Measurements from ENCODE around the gene INPP4B.

INPP4B gene

GRCh38 chr4:142285222-142285583 is 560.9 kb downstream of the INPP4B start:
- no peak for DNase-seq

DNA sequence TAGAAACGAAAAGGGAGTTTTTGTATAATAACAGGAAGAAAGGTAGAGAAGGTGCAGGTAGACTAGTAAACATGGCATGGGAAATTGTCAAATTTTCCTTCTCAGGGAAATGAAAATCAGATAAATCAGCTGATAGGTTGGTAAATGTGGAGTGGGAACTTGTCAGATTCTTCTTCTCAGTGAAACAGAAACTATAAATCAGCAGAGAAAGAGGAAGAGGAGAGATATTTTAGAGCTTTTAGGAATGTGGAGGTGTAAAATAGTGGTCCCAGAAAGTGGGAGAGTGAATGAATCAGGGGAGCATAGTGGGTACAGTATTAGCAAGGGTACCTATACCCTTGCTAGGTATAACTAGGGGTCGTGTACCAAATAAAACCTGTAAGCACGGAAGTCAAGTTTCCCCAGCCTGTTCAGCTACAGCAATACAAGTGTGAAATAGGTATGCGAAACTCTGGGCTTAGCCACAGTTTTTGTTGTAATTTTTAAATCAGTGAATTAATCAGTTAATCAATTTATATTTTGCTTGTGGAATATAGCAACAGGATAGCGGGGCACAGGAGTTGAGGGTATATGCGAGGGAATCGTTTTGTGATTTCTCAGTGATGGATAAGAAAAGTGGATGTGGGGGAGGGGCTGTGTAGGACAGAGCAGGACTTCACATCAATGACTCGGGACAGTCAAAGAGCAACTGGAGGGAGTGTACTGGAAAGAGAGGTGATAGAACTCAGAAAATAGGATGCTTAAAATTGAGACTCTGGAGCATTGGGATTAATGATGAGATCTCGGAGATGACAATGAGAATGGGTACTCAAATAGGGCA is 561.5 kb downstream of the INPP4B start:
- no peak for DNase-seq

GRCh38 chr4:142282870-142283431 is 563.1 kb downstream of the INPP4B start:
- no peak for DNase-seq

- no peak for DNase-seq
Measured at GRCh38 chr4:142281999-142282398, 564.1 kb downstream of the INPP4B start.

DNA sequence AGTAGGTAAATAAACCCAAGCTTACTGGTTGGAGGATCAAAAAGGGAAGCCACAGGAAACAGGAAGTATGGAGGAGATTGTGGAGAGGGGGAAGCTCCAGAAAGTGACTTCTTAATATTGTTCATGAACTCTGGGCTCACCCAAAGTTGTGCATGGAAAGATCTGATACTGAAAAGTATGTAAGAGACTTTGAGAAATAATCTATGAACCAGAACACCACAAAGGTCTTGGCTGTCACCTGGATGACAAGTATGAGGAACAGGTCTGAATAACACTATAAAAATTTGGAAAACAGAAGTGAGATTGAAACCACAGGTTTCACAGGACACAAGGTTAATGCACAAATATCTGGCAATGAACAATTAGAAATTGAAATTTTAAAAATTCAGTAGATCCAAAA is 567.4 kb downstream of the INPP4B start:
- no peak for DNase-seq

- DNase-seq, result no peak
Measured at GRCh38 chr4:142278171-142278570, 567.9 kb downstream of the INPP4B start.

- DNase-seq, result no peak
Measured at GRCh38 chr4:142274137-142274536, 572.0 kb downstream of the INPP4B start.

DNA sequence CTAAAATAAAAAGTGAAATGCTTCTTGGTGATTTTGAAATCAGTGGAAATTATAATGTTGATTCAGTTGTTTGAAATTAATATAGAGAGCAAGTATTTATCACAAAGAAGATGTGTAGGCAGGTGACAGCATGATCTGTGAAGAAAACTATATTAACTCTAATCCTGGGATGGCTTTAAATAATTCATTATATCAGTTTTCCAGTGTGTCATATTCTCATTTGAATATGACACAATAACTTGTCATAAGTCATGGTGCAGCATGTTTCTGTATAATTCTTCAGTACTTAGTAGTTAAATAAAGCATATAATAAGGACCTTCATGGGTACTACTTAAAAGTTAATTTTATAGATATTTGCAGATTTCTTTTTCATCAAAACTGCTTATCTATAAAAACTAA is 573.6 kb downstream of the INPP4B start:
- DNase-seq, result no peak

- DNase-seq, result no peak
Measured at GRCh38 chr4:142271832-142272231, 574.3 kb downstream of the INPP4B start.

GRCh38 chr4:142267101-142267500 is 579.0 kb downstream of the INPP4B start:
- DNase-seq, result no peak

DNA sequence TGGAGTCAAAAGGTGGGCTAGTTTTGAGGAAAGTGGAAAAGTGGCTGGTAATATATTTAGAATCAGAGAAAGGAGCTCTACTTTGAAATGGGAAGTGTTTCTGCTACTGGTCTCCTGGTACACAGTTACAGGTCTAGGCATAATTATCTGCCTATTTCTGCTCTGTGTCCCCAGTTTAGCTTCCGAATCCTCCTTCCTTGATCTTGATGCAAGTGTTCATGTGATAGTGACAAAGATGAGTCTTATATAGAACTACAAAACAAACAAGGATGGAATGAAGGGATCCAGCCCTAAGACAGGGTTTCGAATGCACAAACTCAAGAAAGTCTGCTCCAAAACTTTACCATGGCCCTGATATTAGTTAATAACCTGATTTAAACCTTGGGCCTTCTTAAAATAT is 580.2 kb downstream of the INPP4B start:
- DNase-seq, result no peak

GRCh38 chr4:142265536-142265935 is 580.6 kb downstream of the INPP4B start:
- no peak for DNase-seq

- DNase-seq, result no peak
Measured at GRCh38 chr4:142264961-142265360, 581.1 kb downstream of the INPP4B start.

GRCh38 chr4:142262956-142263355 is 583.1 kb downstream of the INPP4B start:
- no peak for DNase-seq

DNA sequence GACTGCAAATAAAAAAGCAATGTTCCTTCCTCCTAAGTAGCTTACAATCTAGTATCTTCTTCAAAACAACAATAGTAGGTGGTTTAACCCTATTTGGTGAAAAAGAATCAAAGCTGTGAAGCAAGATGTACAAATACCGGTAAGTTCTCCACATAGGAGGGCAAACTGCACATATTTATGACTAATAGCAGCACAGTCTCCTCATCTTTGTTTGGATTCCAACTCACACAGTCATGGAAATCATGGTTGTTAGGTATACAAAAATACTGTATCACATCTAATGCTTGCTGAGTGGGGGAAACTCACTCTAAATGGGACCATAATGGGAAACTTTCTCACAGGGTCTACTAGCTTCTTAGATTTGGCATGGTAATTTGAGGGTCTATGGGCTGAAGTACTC is 597.2 kb downstream of the INPP4B start:
- no peak for DNase-seq

- no peak for DNase-seq
Measured at GRCh38 chr4:142243255-142243654, 602.8 kb downstream of the INPP4B start.

DNA sequence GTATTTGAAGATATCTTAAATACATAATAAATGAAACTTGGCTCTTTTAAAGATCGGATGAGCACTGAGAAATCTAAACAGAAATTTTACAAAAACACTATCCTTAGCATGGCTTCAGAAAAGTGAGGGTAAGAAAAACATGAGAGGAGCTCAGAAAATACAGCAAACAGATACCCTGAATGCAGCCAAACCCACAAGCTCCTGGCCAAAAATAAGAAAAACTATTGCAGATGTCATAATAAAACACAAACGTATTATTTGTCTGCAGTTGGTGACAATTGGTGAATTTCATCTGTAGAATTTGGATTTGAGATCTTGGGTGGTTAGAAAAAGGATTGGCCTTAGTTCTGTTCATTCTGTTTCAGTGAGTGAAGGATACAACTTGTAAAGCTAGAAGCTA is 603.9 kb downstream of the INPP4B start:
- DNase-seq, result no peak

DNA sequence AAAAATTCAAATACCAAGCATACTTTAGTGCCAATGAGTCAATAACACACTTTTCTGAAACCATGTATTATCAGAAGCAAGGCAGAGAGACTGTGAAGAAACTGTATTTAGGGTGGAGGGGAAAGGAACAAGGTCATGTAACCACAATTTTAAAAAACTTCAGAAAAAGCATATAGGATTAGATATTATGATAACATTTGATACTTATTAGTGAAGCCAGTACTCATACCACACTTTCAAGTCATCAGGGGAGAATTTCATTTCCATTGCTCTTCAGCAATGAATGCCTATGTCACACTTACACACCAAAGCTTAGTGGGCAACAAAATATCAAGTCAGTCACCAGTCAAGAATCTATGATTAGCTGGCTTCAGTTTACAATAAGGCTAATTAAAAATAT is 607.5 kb downstream of the INPP4B start:
- DNase-seq, result no peak

- DNase-seq, result no peak
Measured at GRCh38 chr4:142236268-142236667, 609.8 kb downstream of the INPP4B start.

GRCh38 chr4:142231787-142232186 is 614.3 kb downstream of the INPP4B start:
- DNase-seq, result no peak

DNA sequence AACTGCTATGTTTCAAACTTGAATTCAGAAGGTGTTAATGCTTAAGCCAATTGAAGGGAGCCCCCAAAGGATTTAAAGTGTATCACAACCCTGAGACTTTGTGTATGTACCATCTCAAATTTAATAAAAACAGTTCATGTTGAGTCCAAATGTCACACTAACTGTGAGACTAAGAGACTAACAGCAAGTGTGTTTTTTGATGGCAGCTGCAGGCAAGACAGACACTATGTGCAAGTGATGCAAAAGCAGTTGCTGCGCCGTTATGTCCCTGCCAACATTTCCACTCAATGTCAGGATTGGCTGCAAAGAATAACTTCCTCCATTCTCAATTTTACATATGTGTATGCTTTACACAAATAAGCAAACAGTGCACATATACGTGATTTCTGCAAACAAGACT is 615.1 kb downstream of the INPP4B start:
- DNase-seq, result no peak

DNA sequence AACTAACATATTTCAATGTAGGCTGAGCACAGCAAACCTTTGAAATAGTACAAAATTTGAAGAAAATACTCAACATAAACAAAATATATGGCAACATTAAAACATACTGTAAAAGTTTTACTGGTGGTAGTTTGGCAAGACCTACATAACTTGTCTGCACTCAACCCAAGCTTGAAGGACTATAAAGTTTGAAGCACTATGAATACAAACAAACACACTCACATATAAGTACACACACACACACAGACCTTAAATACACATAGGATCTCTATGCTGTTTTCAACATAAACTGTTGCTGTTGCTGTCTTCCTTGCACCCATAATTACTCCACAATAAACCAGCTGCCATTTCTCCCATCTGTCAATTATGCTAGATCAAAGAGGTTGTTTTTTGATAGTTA is 620.1 kb downstream of the INPP4B start:
- no peak for DNase-seq

GRCh38 chr4:142222127-142222526 is 624.0 kb downstream of the INPP4B start:
- DNase-seq, result no peak

- no peak for DNase-seq
Measured at GRCh38 chr4:142218726-142219125, 627.4 kb downstream of the INPP4B start.

Measured in right kidney (tissue), 1 donor.